Duodenal mucosa (tissue), 2 donors: ENCODE measurements around the gene CEBPA.

Experiments
- H3K27ac ChIP-seq: one replicate; pipeline ENCODE4 v1.7.0; 2013; ENCODE audit warnings: low read depth, low read length
- H3K27me3 ChIP-seq, 2 donors: one replicate each; pipeline ENCODE4 v1.7.0; 2013; ENCODE audit warnings: low read length in 2 of 2, control low read depth in 1 of 2; ENCODE audit not compliant: insufficient read depth in 2 of 2, control insufficient read depth in 1 of 2
- H3K36me3 ChIP-seq, 2 donors: one replicate each; pipeline ENCODE4 v1.7.0; 2013; ENCODE audit warnings: low read length in 2 of 2, control low read depth in 1 of 2; ENCODE audit not compliant: insufficient read depth in 2 of 2, control insufficient read depth in 1 of 2
- H3K4me1 ChIP-seq, 2 donors: one replicate each; pipeline ENCODE4 v1.7.0; 2013; ENCODE audit warnings: low read length in 2 of 2, control low read depth in 1 of 2; ENCODE audit not compliant: insufficient read depth in 2 of 2, control insufficient read depth in 1 of 2
- H3K4me3 ChIP-seq, 2 donors: one replicate each; pipeline ENCODE4 v1.7.0; 2013; ENCODE audit warnings: low read length in 2 of 2, low read depth in 1 of 2
- H3K9ac ChIP-seq, 2 donors: one replicate each; pipeline ENCODE4 v1.7.0; 2013; ENCODE audit warnings: low read length in 2 of 2, low read depth in 1 of 2
- H3K9me3 ChIP-seq, 2 donors: one replicate each; pipeline ENCODE4 v1.7.0; 2013; ENCODE audit warnings: low read length in 2 of 2, control low read depth in 1 of 2; ENCODE audit not compliant: control insufficient read depth in 1 of 2

The CEBPA gene

DNA sequence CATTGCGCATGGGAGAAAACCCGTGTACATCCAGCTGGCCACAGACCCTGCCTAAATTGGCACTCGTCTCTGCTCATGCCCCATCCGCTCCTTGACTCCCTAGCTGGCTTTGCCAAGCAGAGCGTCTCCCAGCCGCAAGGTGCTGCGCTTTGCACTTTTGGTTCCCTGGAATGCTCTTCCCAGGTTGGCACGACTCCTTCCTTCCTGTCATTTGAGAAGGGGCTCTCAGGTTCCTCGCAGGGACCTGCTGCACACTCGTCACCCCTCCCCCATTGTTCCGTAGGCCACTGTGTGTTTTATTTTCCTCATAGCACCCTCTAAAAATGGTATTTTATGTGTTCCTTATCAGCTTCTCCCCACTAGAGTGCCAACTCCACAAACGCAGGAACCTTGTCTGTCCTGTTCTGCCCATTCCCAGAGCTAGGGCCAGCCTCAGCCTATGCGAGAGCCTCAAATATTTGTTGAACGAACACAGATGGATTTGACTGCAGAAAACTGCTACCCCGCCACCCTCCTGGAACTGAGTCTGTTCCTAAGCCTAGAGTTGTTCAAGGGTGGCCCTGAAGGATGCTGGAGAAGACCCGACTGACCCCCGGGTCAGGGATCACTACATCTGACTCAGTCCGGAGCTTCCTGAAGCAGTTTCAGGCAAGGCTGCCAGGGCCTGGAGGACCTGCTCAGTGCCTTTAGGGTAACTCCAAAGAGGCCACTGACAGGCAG, 8.4 kb upstream of the CEBPA start:
- no peaks in the 10 kb centered on the region for H3K36me3 ChIP-seq
- peaks cover 21 to 33% of the 10 kb centered on the region in 2 donors for H3K4me1 ChIP-seq
- peak overlapping the region; percentile 1 to 43 for H3K9ac ChIP-seq
- no peak overlapping the region for H3K4me3 ChIP-seq
- no peaks in the 10 kb centered on the region for H3K9me3 ChIP-seq
- no peaks in the 10 kb centered on the region for H3K27me3 ChIP-seq
- peak overlapping the region; percentile 5 for H3K27ac ChIP-seq

DNA sequence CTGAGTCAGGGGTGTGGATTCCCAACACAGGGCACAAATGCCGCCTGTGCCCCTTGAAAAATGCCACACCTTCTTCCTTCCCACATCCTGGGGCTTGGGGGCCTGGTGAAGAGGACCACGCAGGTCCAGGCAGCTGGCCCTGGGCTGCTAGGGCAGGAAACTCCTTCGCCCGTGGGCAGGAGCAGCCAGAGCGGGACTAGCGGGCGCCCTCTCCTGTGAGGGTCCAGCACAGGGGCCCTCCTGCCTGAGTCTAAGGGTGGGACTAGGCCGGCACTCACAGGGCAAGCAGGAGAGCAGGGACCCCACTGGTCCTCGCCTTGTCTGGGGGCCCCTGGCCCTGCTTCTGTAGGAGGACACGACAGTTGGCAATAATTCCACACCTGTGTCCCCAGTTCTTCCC, 7.5 kb upstream of the CEBPA start:
- Histone ChIP-seq H3K4me1 (peaks cover 28 to 39% of the 10 kb centered on the region in 2 donors), H3K27me3 (no peaks in the 10 kb centered on the region), H3K36me3 (no peaks in the 10 kb centered on the region), H3K4me3 (no peak overlapping the region), H3K9me3 (no peaks in the 10 kb centered on the region), H3K27ac (no peak overlapping the region), H3K9ac (no peak overlapping the region)

- Histone ChIP-seq H3K9ac (no peak overlapping the region), H3K9me3 (no peaks in the 10 kb centered on the region), H3K36me3 (no peaks in the 10 kb centered on the region), H3K4me1 (peaks cover 34 to 52% of the 10 kb centered on the region in 2 donors), H3K4me3 (no peak overlapping the region), H3K27ac (no peak overlapping the region), H3K27me3 (no peaks in the 10 kb centered on the region)
These were observed 4.8 kb upstream of the CEBPA start for GRCh38 chr19:33306853-33307792.

GRCh38 chr19:33306191-33306590, 3.9 kb upstream of the CEBPA start:
- Histone ChIP-seq H3K27ac (no peak overlapping the region), H3K4me3 (peak overlapping the region in 1 of 2 donors; percentile 36), H3K9me3 (no peaks in the 10 kb centered on the region), H3K4me1 (peaks cover 32 to 50% of the 10 kb centered on the region in 2 donors), H3K36me3 (no peaks in the 10 kb centered on the region), H3K27me3 (no peaks in the 10 kb centered on the region), H3K9ac (peak overlapping the region; percentile 31 to 52)

DNA sequence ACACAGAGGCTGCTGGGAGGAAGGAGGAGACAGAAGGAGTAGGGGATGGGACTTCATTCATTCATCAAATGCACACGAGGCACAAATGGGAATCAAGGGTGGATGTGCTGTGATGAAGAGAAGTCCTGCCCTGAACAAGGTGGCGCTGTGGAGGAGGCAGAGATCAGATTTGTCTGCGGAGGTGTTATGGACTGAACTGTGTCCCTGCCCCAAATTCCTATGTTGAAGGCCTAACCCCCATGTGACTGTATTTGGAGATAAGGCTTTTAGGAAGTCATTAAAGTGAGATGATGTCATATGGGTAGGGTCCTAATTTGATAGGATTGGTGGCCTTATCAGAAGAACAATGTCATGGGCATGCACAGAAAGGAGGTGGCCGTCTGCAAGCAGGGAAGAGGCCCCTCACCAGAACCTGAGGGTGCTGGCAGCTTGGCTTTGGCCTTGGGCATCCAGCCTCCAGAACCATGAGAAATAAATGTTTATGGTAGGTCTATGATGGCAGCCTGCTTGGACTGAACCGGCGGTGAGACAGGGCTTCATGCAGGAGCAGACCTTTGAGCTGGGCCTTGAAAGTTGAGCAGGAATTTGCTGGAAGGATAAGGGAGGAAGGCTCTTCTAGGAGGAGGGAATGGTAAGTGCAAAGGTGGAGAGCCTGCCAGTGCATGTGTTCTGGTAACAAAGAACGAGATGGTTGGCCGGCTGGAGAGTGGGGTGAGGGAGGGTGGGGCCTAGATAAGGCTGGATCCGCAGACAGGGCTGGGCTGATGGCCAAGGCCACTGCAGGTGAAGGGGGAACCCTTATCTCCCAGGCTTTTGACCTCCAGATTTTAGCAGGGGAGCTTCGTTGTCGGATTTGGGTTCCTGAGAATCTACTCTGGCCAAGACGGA, 2.7 kb upstream of the CEBPA start:
- peak overlapping the region; percentile 74 to 75 for H3K4me3 ChIP-seq

GRCh38 chr19:33304371-33304759, 2.0 kb upstream of the CEBPA start:
- H3K4me3 ChIP-seq = peak overlapping the region; percentile 74 to 75
- no peaks in the 10 kb centered on the region for H3K36me3 ChIP-seq
- H3K27me3 ChIP-seq = peaks cover 0 to 3% of the 10 kb centered on the region in 2 donors
- H3K9me3 ChIP-seq = no peaks in the 10 kb centered on the region
- peaks cover 32 to 51% of the 10 kb centered on the region in 2 donors for H3K4me1 ChIP-seq
- peak overlapping the region; percentile 28 for H3K27ac ChIP-seq
- H3K9ac ChIP-seq = peak overlapping the region; percentile 80 to 84

More for the DNA sequence above, 2.7 kb upstream of the CEBPA start:
- no peaks in the 10 kb centered on the region for H3K36me3 ChIP-seq
- H3K27ac ChIP-seq = peak overlapping the region; percentile 28
- H3K4me1 ChIP-seq = peaks cover 32 to 48% of the 10 kb centered on the region in 2 donors
- H3K9ac ChIP-seq = peak overlapping the region in 1 of 2 donors; percentile 80
- H3K9me3 ChIP-seq = no peaks in the 10 kb centered on the region
- H3K27me3 ChIP-seq = peaks cover 0 to 3% of the 10 kb centered on the region in 2 donors

- Histone ChIP-seq H3K9ac (peak overlapping the region; percentile 80 to 84), H3K4me1 (peaks cover 32 to 56% of the 10 kb centered on the region in 2 donors), H3K27me3 (peaks cover 0 to 3% of the 10 kb centered on the region in 2 donors)
These were observed 1.5 kb upstream of the CEBPA start for GRCh38 chr19:33303791-33304345.

DNA sequence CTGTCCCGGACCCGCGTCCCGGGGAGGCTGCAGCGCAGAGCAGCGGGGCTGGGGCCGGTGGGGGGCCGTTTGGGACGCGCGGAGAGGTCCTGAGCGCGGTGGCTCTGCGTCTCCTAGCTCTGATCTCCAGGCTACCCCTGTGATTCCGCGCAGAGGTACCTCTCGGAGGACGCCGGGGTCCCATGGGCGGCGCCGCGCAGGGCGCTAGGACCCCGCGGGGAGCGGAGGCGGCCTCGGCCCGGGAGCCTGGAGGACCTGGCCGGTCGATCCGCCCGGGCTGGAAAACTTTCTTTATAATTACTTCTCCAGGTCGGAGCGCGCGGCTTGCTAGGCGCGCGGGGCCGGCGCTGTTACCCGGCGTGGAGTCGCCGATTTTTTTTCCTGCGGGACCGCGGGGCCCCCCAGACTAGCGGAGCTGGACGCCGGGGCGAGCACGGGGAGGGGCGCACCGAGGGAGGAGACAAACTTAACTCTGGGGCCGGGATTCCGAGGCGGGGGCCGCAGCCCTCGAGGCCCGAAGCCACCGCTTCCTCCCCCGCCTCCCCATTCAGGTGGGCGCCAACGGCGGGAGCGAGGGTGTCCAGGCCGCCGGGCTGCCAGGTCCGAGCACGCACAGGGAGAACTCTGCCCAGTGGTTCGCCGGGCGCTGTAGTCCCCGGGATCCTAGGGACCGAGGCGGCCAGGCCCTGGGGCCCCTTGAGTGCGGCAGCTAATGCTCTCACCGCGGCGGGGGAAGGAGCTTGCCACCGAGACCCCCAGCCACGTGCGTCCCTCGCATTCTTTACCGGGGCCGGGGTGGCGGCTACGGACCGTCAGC, 848 bp upstream of the CEBPA start:
- H3K4me3 ChIP-seq = peak overlapping the region; percentile 74 to 75
- peak overlapping the region; percentile 79 for H3K27ac ChIP-seq
- H3K36me3 ChIP-seq = peaks cover 0 to 3% of the 10 kb centered on the region in 2 donors
- H3K9me3 ChIP-seq = no peaks in the 10 kb centered on the region
- peak overlapping the region; percentile 80 to 84 for H3K9ac ChIP-seq
- H3K4me1 ChIP-seq = peaks cover 32 to 61% of the 10 kb centered on the region in 2 donors
- H3K27me3 ChIP-seq = peaks cover 0 to 3% of the 10 kb centered on the region in 2 donors

More at GRCh38 chr19:33303791-33304345, 1.5 kb upstream of the CEBPA start:
- Histone ChIP-seq H3K36me3 (peaks cover 0 to 3% of the 10 kb centered on the region in 2 donors), H3K27ac (peak overlapping the region; percentile 79), H3K4me3 (peak overlapping the region; percentile 74 to 75), H3K9me3 (no peaks in the 10 kb centered on the region)

DNA sequence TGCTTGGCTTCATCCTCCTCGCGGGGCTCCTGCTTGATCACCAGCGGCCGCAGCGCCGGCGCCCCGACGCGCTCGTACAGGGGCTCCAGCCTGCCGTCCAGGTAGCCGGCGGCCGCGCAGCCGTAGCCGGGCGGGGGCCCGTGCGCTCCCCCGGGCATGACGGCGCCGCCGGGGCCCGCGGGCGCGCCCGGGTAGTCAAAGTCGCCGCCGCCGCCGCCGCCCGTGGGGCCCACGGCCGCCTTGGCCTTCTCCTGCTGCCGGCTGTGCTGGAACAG, 497 bp downstream of the CEBPA start:
- Histone ChIP-seq H3K27me3 (peaks cover 0 to 3% of the 10 kb centered on the region in 2 donors), H3K4me1 (peaks cover 33 to 67% of the 10 kb centered on the region in 2 donors), H3K36me3 (peaks cover 0 to 3% of the 10 kb centered on the region in 2 donors), H3K27ac (no peak overlapping the region), H3K9me3 (no peaks in the 10 kb centered on the region), H3K4me3 (peak overlapping the region in 1 of 2 donors; percentile 87), H3K9ac (peak overlapping the region in 1 of 2 donors; percentile 22)
